Activated CD8-positive, alpha-beta T cell treated with anti-CD3 and anti-CD28 coated beads for 36 hours (primary cell): Measurements from ENCODE around the gene SPSB2. TPM values are rescaled to one million over a fixed set of nuclear protein-coding genes. Genes with fewer than 3 reads are reported as not detected.

Experiments
- ATAC-seq: fragments of 200-7000 bp; cut with Tn5 transposase; one replicate; pipeline ENCODE4 v1.10.0; 2021; ENCODE audit warnings: mild to moderate bottlenecking, moderate library complexity
- CTCF ChIA-PET: fragments of 350-600 bp; sonication (Branson Sonifier 250); formaldehyde crosslinking; loops from one replicate; lab custom pipeline; 2021; ENCODE audit warnings: antibody characterized with exemption; lab: Charles Lee
- POLR2A ChIA-PET: fragments of 350-600 bp; sonication (Branson Sonifier 250); formaldehyde crosslinking; loops from one replicate; lab custom pipeline; 2021; ENCODE audit warnings: antibody characterized with exemption; lab: Charles Lee
- DNase-seq: peaks from one replicate; pipeline ENCODE4 v3.0.0-alpha.2; 2020
- H3K27ac Mint-ChIP-seq: one replicate; pipeline ENCODE4 v1.8.0; 2021; ENCODE audit warnings: mild to moderate bottlenecking, mixed read lengths
- H3K27me3 Mint-ChIP-seq: one replicate; pipeline ENCODE4 v1.8.0; 2021; ENCODE audit warnings: mixed read lengths
- H3K36me3 Mint-ChIP-seq: one replicate; pipeline ENCODE4 v1.8.0; 2021; ENCODE audit warnings: low read depth, mixed read lengths
- H3K4me1 Mint-ChIP-seq: one replicate; pipeline ENCODE4 v1.8.0; 2021; ENCODE audit warnings: low read depth, mixed read lengths
- H3K4me3 Mint-ChIP-seq: one replicate; pipeline ENCODE4 v1.8.0; 2021; ENCODE audit warnings: mild to moderate bottlenecking, moderate library complexity, mixed read lengths
- H3K9me3 Mint-ChIP-seq: one replicate; pipeline ENCODE4 v1.8.0; 2021; ENCODE audit warnings: mixed read lengths
- CTCF ChIP-seq: fragments of 200-600 bp; IDR thresholded peaks from one replicate; pipeline ENCODE4 v1.8.0; 2022; ENCODE audit warnings: antibody characterized with exemption, mild to moderate bottlenecking
- intact Hi-C: fragments of 100-400 bp; cut with micrococcal nuclease; formaldehyde crosslinking; loops from one replicate; pipeline ENCODE4 v1.10.0; 2022
- total RNA-seq, 2 experiments: library from RNA; stranded (reverse); gene quantifications; one replicate each; pipeline ENCODE4 v1.2.3, GENCODE V29; 2021

Gene SPSB2
- total RNA-seq, 2 experiments from 2014 or later: 2.2 to 2.6 TPM

- Mint-ChIP-seq H3K27ac (no peak overlapping the region), H3K27me3 (no peaks in the 10 kb centered on the region), H3K36me3 (no peaks in the 10 kb centered on the region), H3K9me3 (no peaks in the 10 kb centered on the region), H3K4me1 (peaks cover 2% of the 10 kb centered on the region), H3K4me3 (no peak overlapping the region)
- ChIA-PET CTCF (interaction anchor here (0.9 to 4.0 kb wide), 9 partner anchors 8 to 217 kb away, joined by 3 to 16 read pairs (median 3); partner anchors contain the start of genes SPSB2 and ZNF384), POLR2A (interaction anchor here (0.8 to 4.2 kb wide), 12 partner anchors 8 to 38 kb away, joined by 3 to 23 read pairs (median 4); partner anchors contain the start of genes C12orf57, ENO2, RNU7-1 and SPSB2)
- intact Hi-C loops: no loop called here
- ATAC-seq (no peak), DNase-seq (no peak)
- no peak for TF ChIP-seq CTCF
These were observed 32.4 kb upstream of the SPSB2 start for GRCh38 chr12:6905414-6906040.

- Mint-ChIP-seq H3K4me3 (no peak within 1 kb of the TSS), H3K27me3 (no peaks in the 10 kb centered on the region), H3K4me1 (peaks cover 10% of the 10 kb centered on the region), H3K9me3 (no peaks in the 10 kb centered on the region), H3K27ac (no peak within 1 kb of the TSS), H3K36me3 (no peaks in the 10 kb centered on the region)
- no peak for TF ChIP-seq CTCF
- DNase-seq: peak; percentile 100
- POLR2A ChIA-PET: interaction anchor here (0.8 to 4.2 kb wide), 9 partner anchors 9 to 39 kb away, joined by 3 to 23 read pairs (median 7); partner anchors contain the start of genes C12orf57, ENO2, RNU7-1 and SPSB2
- intact Hi-C loops: no loop called here
- CTCF ChIA-PET: interaction anchor here (0.9 to 4.0 kb wide), 8 partner anchors 9 to 216 kb away, joined by 3 to 30 read pairs (median 4); partner anchors contain the start of genes SPSB2 and ZNF384
- peak; percentile 96 for ATAC-seq
These were observed 31.5 kb upstream of the SPSB2 start, which contains the start of gene LRRC23 for GRCh38 chr12:6904280-6905276. Gene LRRC23, plus strand, starts transcription at chr12:6904822. Its CDS starts 812 bp downstream, at chr12:6905634.

GRCh38 chr12:6903722-6904121 lies 30.6 kb upstream of the SPSB2 start:
- CTCF ChIA-PET: interaction anchor here (1.3 to 3.4 kb wide), 4 partner anchors 9 to 215 kb away, joined by 3 to 30 read pairs (median 10); partner anchors contain the start of genes SPSB2 and ZNF384
- Mint-ChIP-seq H3K27me3 (no peaks in the 10 kb centered on the region), H3K27ac (no peak overlapping the region), H3K9me3 (no peaks in the 10 kb centered on the region), H3K36me3 (no peaks in the 10 kb centered on the region), H3K4me3 (no peak overlapping the region), H3K4me1 (peaks cover 12% of the 10 kb centered on the region)
- POLR2A ChIA-PET: interaction anchor here (0.9 to 4.2 kb wide), 5 partner anchors 10 to 369 kb away, joined by 3 to 23 read pairs (median 7); partner anchors contain the start of genes C12orf57 and RNU7-1
- ATAC-seq: no peak
- intact Hi-C loops: no loop called here
- no peak for DNase-seq
- TF ChIP-seq CTCF: no peak

GRCh38 chr12:6902448-6902847 lies 29.3 kb upstream of the SPSB2 start:
- Mint-ChIP-seq H3K27me3 (no peaks in the 10 kb centered on the region), H3K4me1 (peaks cover 12% of the 10 kb centered on the region), H3K9me3 (no peaks in the 10 kb centered on the region), H3K4me3 (no peak overlapping the region), H3K36me3 (no peaks in the 10 kb centered on the region), H3K27ac (no peak overlapping the region)
- DNase-seq: no peak
- CTCF ChIA-PET: interaction anchor here (2.0 to 3.4 kb wide), 3 partner anchors 10 to 30 kb away, joined by 7 to 30 read pairs (median 14); partner anchors contain the start of gene SPSB2
- intact Hi-C loops: no loop called here
- no peak for TF ChIP-seq CTCF
- no peak for ATAC-seq
- POLR2A ChIA-PET: interaction anchor here (0.7 to 2.4 kb wide), 4 partner anchors 11 to 41 kb away, joined by 3 to 7 read pairs (median 5); partner anchors contain the start of genes C12orf57, ENO2 and RNU7-1
